ENCODE results near the gene ALOX5. TPM values are rescaled to one million over a fixed set of nuclear protein-coding genes. Genes with fewer than 3 reads are reported as not detected.
"Not testable (repeated sequence)": the region's sequence is repeated elsewhere in the genome, so short reads cannot be mapped to it uniquely, and the experiment has no call there.

The ALOX5 gene
- total RNA-seq, 4 donors from 2014 or later, result 13.5 to 27.2 (median 21.1) TPM

DNA sequence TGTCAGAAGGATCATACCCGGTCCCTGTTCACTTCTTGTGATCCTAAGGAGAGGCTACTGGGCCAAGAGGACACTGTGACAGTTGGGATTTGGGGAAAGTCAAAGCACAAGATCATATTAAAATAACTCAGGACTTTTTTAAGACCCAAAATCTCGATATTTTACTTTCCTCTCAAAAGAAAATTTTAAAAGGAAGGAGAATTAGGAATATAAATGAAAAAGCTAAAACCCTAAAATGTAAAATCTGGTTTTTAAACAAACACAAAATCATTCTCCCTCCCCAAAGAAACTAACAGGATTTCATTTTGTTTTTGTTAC is 36.4 kb downstream of the ALOX5 start:
- 70 to 75% methylated on average over 1 to 2 of the region's 2 CpGs for WGBS, 2 donors (ENCODE audit: low coverage in 1 of 2)
- intact Hi-C loops (cut with DNase I; ENCODE audit: low total_unique reads), result no loop called here
- TF ChIP-seq POLR2A (IDR thresholded peaks at IDR 0.05), result no peak
- TF ChIP-seq EP300 (IDR thresholded peaks at IDR 0.05; ENCODE audit: low read depth), result no peak
- TF ChIP-seq, protein P1, sequence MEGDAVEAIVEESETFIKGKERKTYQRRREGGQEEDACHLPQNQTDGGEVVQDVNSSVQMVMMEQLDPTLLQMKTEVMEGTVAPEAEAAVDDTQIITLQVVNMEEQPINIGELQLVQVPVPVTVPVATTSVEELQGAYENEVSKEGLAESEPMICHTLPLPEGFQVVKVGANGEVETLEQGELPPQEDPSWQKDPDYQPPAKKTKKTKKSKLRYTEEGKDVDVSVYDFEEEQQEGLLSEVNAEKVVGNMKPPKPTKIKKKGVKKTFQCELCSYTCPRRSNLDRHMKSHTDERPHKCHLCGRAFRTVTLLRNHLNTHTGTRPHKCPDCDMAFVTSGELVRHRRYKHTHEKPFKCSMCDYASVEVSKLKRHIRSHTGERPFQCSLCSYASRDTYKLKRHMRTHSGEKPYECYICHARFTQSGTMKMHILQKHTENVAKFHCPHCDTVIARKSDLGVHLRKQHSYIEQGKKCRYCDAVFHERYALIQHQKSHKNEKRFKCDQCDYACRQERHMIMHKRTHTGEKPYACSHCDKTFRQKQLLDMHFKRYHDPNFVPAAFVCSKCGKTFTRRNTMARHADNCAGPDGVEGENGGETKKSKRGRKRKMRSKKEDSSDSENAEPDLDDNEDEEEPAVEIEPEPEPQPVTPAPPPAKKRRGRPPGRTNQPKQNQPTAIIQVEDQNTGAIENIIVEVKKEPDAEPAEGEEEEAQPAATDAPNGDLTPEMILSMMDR (IDR thresholded peaks at IDR 0.05), result no peak
- TF ChIP-seq POLR2AphosphoS5 (IDR thresholded peaks at IDR 0.05), result no peak
- Histone ChIP-seq H3K4me3 (no peak overlapping the region), H3K4me1 (no peaks in the 10 kb centered on the region), H3K9me3 (no peaks in the 10 kb centered on the region), H3K27me3 (no peaks in the 10 kb centered on the region), H3K27ac (no peak overlapping the region), H3K36me3 (no peaks in the 10 kb centered on the region)
- in situ Hi-C loops (cut with MboI; ENCODE audit: low pct_ligation_motif_present in 1 of 4, low pct_unique_long_range_greater_than_20kb in 1 of 4, low sequenced_read_pairs in 3 of 4), result no loop called here
- DNase-seq, result no peak

DNA sequence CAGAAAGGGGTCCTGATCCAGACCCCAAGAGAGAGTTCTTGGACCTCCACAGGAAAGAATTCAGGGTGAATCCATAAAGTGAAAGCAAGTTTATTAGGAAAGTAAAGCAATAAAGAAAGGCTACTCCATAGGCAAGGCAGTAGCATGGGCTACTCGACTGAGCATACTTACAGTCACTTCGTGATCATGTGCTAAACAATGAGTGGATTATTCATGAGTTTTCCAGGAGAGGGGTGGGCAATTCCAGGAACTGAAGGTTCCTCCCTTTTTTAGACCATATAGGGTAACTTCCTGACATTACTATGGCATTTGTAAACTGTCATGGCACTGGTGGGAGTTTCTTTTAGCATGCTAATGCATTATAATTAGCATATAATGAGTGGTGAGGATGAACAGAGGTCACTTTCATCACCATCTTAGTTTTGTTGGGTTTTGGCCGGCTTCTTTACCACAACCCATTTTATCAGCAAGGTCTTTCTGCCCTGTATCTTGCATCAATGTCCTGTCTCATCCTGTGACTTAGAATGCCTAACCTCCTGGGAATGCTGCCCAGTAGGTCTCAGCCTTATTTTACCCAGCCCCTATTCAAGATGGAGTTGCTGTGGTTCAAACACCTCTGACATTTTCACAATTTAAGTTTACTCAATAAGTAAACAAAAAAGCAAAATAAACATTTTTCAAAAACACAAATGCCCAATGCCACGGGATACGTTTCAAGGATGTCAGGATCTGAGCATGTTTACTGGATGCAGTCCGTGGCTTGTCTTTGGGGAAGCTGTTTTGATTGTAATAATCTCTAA is 37.0 kb downstream of the ALOX5 start:
- in situ Hi-C loops (cut with MboI; ENCODE audit: low pct_ligation_motif_present in 1 of 4, low pct_unique_long_range_greater_than_20kb in 1 of 4, low sequenced_read_pairs in 3 of 4), result no loop called here
- no peak for TF ChIP-seq POLR2A (IDR thresholded peaks at IDR 0.05)
- TF ChIP-seq POLR2AphosphoS5 (IDR thresholded peaks at IDR 0.05), result no peak
- TF ChIP-seq, protein P1 (IDR thresholded peaks at IDR 0.05), result no peak
- TF ChIP-seq EP300 (IDR thresholded peaks at IDR 0.05; ENCODE audit: low read depth), result no peak

DNA sequence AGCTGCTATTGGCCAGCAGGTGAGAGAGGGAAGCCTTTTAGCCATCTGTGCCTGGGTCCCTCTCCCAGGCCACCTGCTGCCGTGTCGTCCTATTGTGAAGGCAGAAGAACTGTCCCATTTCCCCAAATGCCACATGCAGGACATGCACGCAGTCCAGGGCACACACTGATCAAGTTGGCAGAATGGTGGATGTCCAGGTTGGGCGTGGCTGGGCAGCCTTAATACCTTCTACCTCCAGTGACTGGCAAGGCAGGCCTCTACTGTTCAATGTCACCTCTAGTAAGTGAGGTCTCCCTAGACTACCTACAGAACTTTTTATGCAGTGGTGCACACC is 37.6 kb downstream of the ALOX5 start:
- Histone ChIP-seq H3K27ac (no peak overlapping the region), H3K4me3 (no peak overlapping the region), H3K9me3 (no peaks in the 10 kb centered on the region), H3K4me1 (no peaks in the 10 kb centered on the region), H3K27me3 (no peaks in the 10 kb centered on the region), H3K36me3 (no peaks in the 10 kb centered on the region)
- intact Hi-C loops (cut with DNase I; ENCODE audit: low total_unique reads) (no loop called here), in situ Hi-C loops (cut with MboI; ENCODE audit: low pct_ligation_motif_present in 1 of 4, low pct_unique_long_range_greater_than_20kb in 1 of 4, low sequenced_read_pairs in 3 of 4) (no loop called here)
- 87% methylated on average over 4 of the region's 4 CpGs; no CpG with 5 or more reads in 1 of the 2 donors for WGBS, 2 donors (ENCODE audit: low coverage in 1 of 2)
- no peak for TF ChIP-seq EP300 (IDR thresholded peaks at IDR 0.05; ENCODE audit: low read depth)
- TF ChIP-seq POLR2AphosphoS5 (IDR thresholded peaks at IDR 0.05), result no peak
- TF ChIP-seq, protein P1 (IDR thresholded peaks at IDR 0.05), result no peak
- no peak for TF ChIP-seq POLR2A (IDR thresholded peaks at IDR 0.05)
- DNase-seq, result no peak

More for the DNA sequence above, 37.0 kb downstream of the ALOX5 start:
- H3K27me3 ChIP-seq, result no peaks in the 10 kb centered on the region
- no peaks in the 10 kb centered on the region for H3K9me3 ChIP-seq
- WGBS, 2 donors (ENCODE audit: low coverage in 1 of 2), result 71 to 77% methylated on average over 4 to 6 of the region's 6 CpGs
- no peaks in the 10 kb centered on the region for H3K36me3 ChIP-seq
- no peak for DNase-seq
- H3K4me3 ChIP-seq, result no peak overlapping the region
- no peak overlapping the region for H3K27ac ChIP-seq
- no peaks in the 10 kb centered on the region for H3K4me1 ChIP-seq
- intact Hi-C loops (cut with DNase I; ENCODE audit: low total_unique reads), result no loop called here

DNA sequence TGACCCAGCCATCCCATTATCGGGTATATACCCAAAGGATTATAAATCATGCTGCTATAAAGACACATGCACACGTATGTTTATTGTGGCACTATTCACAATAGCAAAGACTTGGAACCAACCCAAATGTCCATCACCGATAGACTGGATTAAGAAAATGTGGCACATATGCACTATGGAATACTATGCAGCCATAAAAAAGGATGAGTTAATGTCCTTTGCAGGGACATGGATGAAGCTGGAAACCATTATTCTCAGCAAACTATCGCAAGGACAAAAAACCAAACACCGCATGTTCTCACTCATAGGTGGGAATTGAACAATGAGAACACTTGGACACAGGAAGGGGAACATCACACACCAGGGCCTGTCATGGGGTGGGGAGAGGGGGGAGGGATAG is 41.0 kb downstream of the ALOX5 start:
- H3K36me3 ChIP-seq; DNase-seq; in situ Hi-C loops (cut with MboI; ENCODE audit: low pct_ligation_motif_present in 1 of 4, low pct_unique_long_range_greater_than_20kb in 1 of 4, low sequenced_read_pairs in 3 of 4); H3K4me3 ChIP-seq; H3K9me3 ChIP-seq; intact Hi-C loops (cut with DNase I; ENCODE audit: low total_unique reads); H3K27me3 ChIP-seq; H3K27ac ChIP-seq: not testable (repeated sequence)
- WGBS, 2 donors (ENCODE audit: low coverage in 1 of 2), result 81 to 100% methylated on average over 2 to 5 of the region's 5 CpGs
- peaks cover 0 to 16% (median 5%) of the 10 kb centered on the region in 4 donors for H3K4me1 ChIP-seq

DNA sequence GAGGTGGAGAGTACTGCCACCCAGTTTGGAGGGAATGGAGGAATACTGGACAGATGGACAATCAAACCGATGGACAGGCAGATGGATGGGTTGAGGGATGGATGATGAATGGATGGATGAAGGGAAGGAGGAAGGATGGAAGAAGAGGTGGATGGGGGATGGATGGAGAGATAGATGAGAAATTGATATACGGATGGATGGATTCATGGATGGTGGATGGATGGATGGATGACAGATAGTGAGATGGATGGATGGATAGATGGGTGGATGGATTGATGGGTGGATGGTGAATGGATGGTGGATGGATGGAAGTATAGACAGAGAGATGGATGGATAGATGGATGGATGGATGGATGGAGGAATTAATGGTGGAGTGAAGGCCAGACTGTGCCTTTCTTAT is 42.6 kb downstream of the ALOX5 start:
- no peak for DNase-seq
- 97 to 100% methylated on average over 2 of the region's 2 CpGs for WGBS, 2 donors (ENCODE audit: low coverage in 1 of 2)
- intact Hi-C loops (cut with DNase I; ENCODE audit: low total_unique reads), result no loop called here

More for the DNA sequence above, 42.6 kb downstream of the ALOX5 start:
- no peak overlapping the region for H3K4me3 ChIP-seq
- no peaks in the 10 kb centered on the region for H3K27me3 ChIP-seq
- TF ChIP-seq EP300 (IDR thresholded peaks at IDR 0.05; ENCODE audit: low read depth), result no peak
- no peak for TF ChIP-seq POLR2AphosphoS5 (IDR thresholded peaks at IDR 0.05)
- TF ChIP-seq, protein P1 (IDR thresholded peaks at IDR 0.05), result no peak
- TF ChIP-seq POLR2A (IDR thresholded peaks at IDR 0.05), result no peak
- in situ Hi-C loops (cut with MboI; ENCODE audit: low pct_ligation_motif_present in 1 of 4, low pct_unique_long_range_greater_than_20kb in 1 of 4, low sequenced_read_pairs in 3 of 4), result no loop called here
- no peaks in the 10 kb centered on the region for H3K9me3 ChIP-seq
- H3K36me3 ChIP-seq, result no peaks in the 10 kb centered on the region
- H3K27ac ChIP-seq, result no peak overlapping the region
- H3K4me1 ChIP-seq, result peaks cover 7 to 30% (median 12%) of the 10 kb centered on the region in 4 donors

Data from transverse colon (tissue), 4 donors.